Osteoblast (primary cell): ENCODE results near the gene SEC14L1. TPM values are rescaled to one million over a fixed set of nuclear protein-coding genes. Genes with fewer than 3 reads are reported as not detected.
"Not testable (repeated sequence)": the region's sequence is repeated elsewhere in the genome, so short reads cannot be mapped to it uniquely, and the experiment has no call there.

Experiments used
- DNase-seq: peaks from one replicate; pipeline ENCODE4 v3.0.0; 2011; ENCODE audit warnings: low spot score, mixed read lengths; ENCODE audit not compliant: insufficient read length; ENCODE audit errors: missing footprints
- H2AFZ ChIP-seq: 2 replicates; pipeline ENCODE4 v1.6.0; 2011; ENCODE audit warnings: mild to moderate bottlenecking, low read length
- H3K27ac ChIP-seq: 2 replicates; pipeline ENCODE4 v1.5.1; 2011; ENCODE audit warnings: mild to moderate bottlenecking, low read depth, low read length, moderate library complexity
- H3K27me3 ChIP-seq: 2 replicates; pipeline ENCODE4 v1.6.0; 2012; ENCODE audit warnings: mild to moderate bottlenecking, control low read depth, inconsistent platforms, low read length, moderate library complexity; ENCODE audit not compliant: insufficient read depth
- H3K36me3 ChIP-seq: 2 replicates; pipeline ENCODE4 v1.5.1; 2011; ENCODE audit warnings: mild to moderate bottlenecking, low read length, control low read depth, moderate library complexity; ENCODE audit not compliant: insufficient read depth
- H3K4me1 ChIP-seq: 2 replicates; pipeline ENCODE4 v1.5.1; 2011; ENCODE audit warnings: mild to moderate bottlenecking, low read length, control low read depth, moderate library complexity; ENCODE audit not compliant: insufficient read depth
- H3K4me2 ChIP-seq: 2 replicates; pipeline ENCODE4 v1.6.0; 2011; ENCODE audit warnings: mild to moderate bottlenecking, low read length; ENCODE audit not compliant: insufficient read depth
- H3K4me3 ChIP-seq: fragments of 200-600 bp; sonication (generic); 3 replicates; pipeline ENCODE4 v1.5.1; 2012; ENCODE audit warnings: mild to moderate bottlenecking, low read length, inconsistent platforms; ENCODE audit not compliant: insufficient read depth
- H3K79me2 ChIP-seq: 2 replicates; pipeline ENCODE4 v1.6.0; 2012; ENCODE audit warnings: mild to moderate bottlenecking, low read length, control low read depth, inconsistent platforms; ENCODE audit not compliant: insufficient read depth
- H3K9me3 ChIP-seq: 2 replicates; pipeline ENCODE4 v1.5.1; 2011; ENCODE audit warnings: low read depth, low read length, control low read depth
- H4K20me1 ChIP-seq: 2 replicates; pipeline ENCODE4 v1.6.0; 2012; ENCODE audit warnings: mild to moderate bottlenecking, low read length, control low read depth; ENCODE audit not compliant: insufficient read depth
- total RNA-seq: library from RNA; depleted of rRNA; stranded (reverse); fragments of >200 nt; gene quantifications from 2 replicates; pipeline ENCODE4 v1.2.3, GENCODE V29; 2012
- TF ChIP-seq, protein P1 (sequence below): IDR thresholded peaks from 2 replicates; pipeline ENCODE4 v1.5.1; 2011; ENCODE audit warnings: mild to moderate bottlenecking, low read depth, low read length, moderate library complexity; ENCODE audit errors: extremely low read depth

SEC14L1 gene
- total RNA-seq, 1 donor: 53.6 TPM

- H3K36me3 ChIP-seq: no peaks in the 10 kb centered on the region
- no peaks in the 10 kb centered on the region for H3K79me2 ChIP-seq
- peaks cover 29% of the 10 kb centered on the region for H3K4me1 ChIP-seq
- TF ChIP-seq, protein P1, sequence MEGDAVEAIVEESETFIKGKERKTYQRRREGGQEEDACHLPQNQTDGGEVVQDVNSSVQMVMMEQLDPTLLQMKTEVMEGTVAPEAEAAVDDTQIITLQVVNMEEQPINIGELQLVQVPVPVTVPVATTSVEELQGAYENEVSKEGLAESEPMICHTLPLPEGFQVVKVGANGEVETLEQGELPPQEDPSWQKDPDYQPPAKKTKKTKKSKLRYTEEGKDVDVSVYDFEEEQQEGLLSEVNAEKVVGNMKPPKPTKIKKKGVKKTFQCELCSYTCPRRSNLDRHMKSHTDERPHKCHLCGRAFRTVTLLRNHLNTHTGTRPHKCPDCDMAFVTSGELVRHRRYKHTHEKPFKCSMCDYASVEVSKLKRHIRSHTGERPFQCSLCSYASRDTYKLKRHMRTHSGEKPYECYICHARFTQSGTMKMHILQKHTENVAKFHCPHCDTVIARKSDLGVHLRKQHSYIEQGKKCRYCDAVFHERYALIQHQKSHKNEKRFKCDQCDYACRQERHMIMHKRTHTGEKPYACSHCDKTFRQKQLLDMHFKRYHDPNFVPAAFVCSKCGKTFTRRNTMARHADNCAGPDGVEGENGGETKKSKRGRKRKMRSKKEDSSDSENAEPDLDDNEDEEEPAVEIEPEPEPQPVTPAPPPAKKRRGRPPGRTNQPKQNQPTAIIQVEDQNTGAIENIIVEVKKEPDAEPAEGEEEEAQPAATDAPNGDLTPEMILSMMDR: no peak
- no peak overlapping the region for H3K4me2 ChIP-seq
- DNase-seq: peak; percentile 38
- no peaks in the 10 kb centered on the region for H4K20me1 ChIP-seq
- H2AFZ ChIP-seq: no peak overlapping the region
- no peaks in the 10 kb centered on the region for H3K27me3 ChIP-seq
- H3K9me3 ChIP-seq: no peaks in the 10 kb centered on the region
- peak overlapping the region; percentile 78 for H3K27ac ChIP-seq
- H3K4me3 ChIP-seq: no peak overlapping the region
Measured at GRCh38 chr17:77253611-77254051, 112.9 kb downstream of the SEC14L1 start.

DNA sequence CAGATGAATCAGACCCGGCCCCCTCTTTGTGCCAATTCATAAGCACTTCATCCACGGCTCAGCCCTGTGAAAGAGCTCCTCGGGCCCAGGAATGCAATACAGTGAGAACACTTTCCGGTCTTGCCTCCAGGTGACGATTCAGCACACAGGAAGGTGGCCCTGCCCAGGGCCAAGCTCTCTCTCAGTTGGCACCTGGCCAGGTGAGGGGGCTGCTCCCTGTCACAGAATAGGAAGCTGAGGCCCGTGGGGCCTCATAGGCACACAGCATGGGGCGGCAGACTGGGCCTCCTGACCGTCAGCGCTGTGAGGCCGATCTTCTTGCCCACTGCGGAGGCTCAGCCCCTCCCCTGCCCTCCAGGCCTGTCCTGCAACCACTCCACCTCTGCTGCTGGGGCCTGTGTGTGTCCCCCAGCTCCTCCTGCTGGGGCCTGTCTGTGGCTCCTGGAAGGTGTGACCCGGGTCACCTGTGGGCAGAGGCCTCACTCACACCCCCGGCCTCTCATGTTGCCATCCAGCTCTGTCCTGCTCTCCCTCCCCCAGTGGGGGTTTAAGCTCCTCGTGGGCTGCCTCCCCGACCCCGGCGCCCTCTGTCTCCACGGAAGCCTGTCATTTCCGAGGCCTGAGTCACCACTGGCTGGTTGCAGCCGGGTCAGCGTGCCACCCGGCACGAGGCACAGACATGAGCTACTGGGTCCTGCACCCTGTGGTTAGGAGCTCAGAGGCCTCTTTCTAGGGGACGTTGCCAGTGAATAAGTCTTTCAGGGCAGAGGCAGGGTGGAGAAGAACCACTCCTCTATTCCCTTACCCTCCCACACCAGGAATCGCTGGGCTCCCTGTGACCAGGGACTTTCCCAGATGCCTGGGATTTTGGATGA is 114.4 kb downstream of the SEC14L1 start:
- no peaks in the 10 kb centered on the region for H3K9me3 ChIP-seq
- TF ChIP-seq, protein P1: no peak
- peaks cover 29% of the 10 kb centered on the region for H3K4me1 ChIP-seq
- H3K27me3 ChIP-seq: no peaks in the 10 kb centered on the region
- H3K36me3 ChIP-seq: no peaks in the 10 kb centered on the region
- no peaks in the 10 kb centered on the region for H4K20me1 ChIP-seq
- H3K27ac ChIP-seq: peak overlapping the region; percentile 78
- peak overlapping the region; percentile 50 for H3K4me2 ChIP-seq
- peak; percentile 98 for DNase-seq
- no peak overlapping the region for H2AFZ ChIP-seq
- H3K4me3 ChIP-seq: no peak overlapping the region
- H3K79me2 ChIP-seq: no peaks in the 10 kb centered on the region

GRCh38 chr17:77255970-77256369 is 115.2 kb downstream of the SEC14L1 start:
- H3K36me3 ChIP-seq, H3K9me3 ChIP-seq, H4K20me1 ChIP-seq, H3K27me3 ChIP-seq, H3K4me3 ChIP-seq, H2AFZ ChIP-seq, DNase-seq, H3K79me2 ChIP-seq: not testable (repeated sequence)
- H3K4me1 ChIP-seq: peaks cover 29% of the 10 kb centered on the region
- peak overlapping the region; percentile 50 for H3K4me2 ChIP-seq
- H3K27ac ChIP-seq: peak overlapping the region; percentile 17

GRCh38 chr17:77256710-77257109 is 115.9 kb downstream of the SEC14L1 start:
- no peak overlapping the region for H3K4me2 ChIP-seq
- TF ChIP-seq, protein P1: no peak
- H3K4me3 ChIP-seq: no peak overlapping the region
- H3K9me3 ChIP-seq: no peaks in the 10 kb centered on the region
- H3K79me2 ChIP-seq: no peaks in the 10 kb centered on the region
- H3K27ac ChIP-seq: no peak overlapping the region
- no peak overlapping the region for H2AFZ ChIP-seq
- no peaks in the 10 kb centered on the region for H4K20me1 ChIP-seq
- H3K4me1 ChIP-seq: peaks cover 29% of the 10 kb centered on the region
- H3K27me3 ChIP-seq: no peaks in the 10 kb centered on the region
- peak; percentile 68 for DNase-seq
- no peaks in the 10 kb centered on the region for H3K36me3 ChIP-seq
